HepG2 (cell line): Measurements from ENCODE around the gene DYNC1LI1. TPM values are rescaled to one million over a fixed set of nuclear protein-coding genes. Genes with fewer than 3 reads are reported as not detected.

Experiments used
- ATF4 ChIP-seq, 2 experiments: fragments of 450-650 bp in 1 of 2; sonication (generic) in 1 of 2; formaldehyde crosslinking; IDR thresholded peaks; 2 replicates each; pipeline versions ENCODE4 v1.5.0 to v1.8.0; 2020 to 2022; ENCODE audit warnings: mild to moderate bottlenecking in 1 of 2, missing genetic modification reagents in 1 of 2
- ELF3 ChIP-seq: IDR thresholded peaks from 2 replicates; pipeline ENCODE4 v1.6.1; 2016; ENCODE audit warnings: missing genetic modification reagents, missing compliant biosample characterization
- EP300 ChIP-seq, 3 experiments: sonication (generic) in 1 of 3; formaldehyde crosslinking in 1 of 3; IDR thresholded peaks; 2 replicates each; pipeline versions ENCODE4 v1.5.1 to v1.6.1; 2011 to 2020; ENCODE audit warnings: low read depth in 2 of 3, low read length in 2 of 3, borderline replicate concordance in 1 of 3, improper control_type of control experiment in 1 of 3, mild to moderate bottlenecking in 1 of 3, missing genetic modification reagents in 1 of 3, moderate library complexity in 1 of 3
- ESRRA ChIP-seq: sonication (generic); formaldehyde crosslinking; IDR thresholded peaks from 2 replicates; pipeline ENCODE4 v1.5.1; 2020; ENCODE audit warnings: mild to moderate bottlenecking, low read depth, missing genetic modification reagents
- FOXA3 ChIP-seq: IDR thresholded peaks from 2 replicates; pipeline ENCODE4 v1.6.1; 2016; ENCODE audit warnings: missing genetic modification reagents, missing compliant biosample characterization
- HDAC2 ChIP-seq: sonication (generic); formaldehyde crosslinking; IDR thresholded peaks from 2 replicates; pipeline ENCODE4 v1.4.0; 2020; ENCODE audit warnings: missing genetic modification reagents
- HMG20A ChIP-seq: IDR thresholded peaks from 2 replicates; pipeline ENCODE4 v1.6.1; 2016; ENCODE audit warnings: borderline replicate concordance
- KAT8 ChIP-seq: IDR thresholded peaks from 2 replicates; pipeline ENCODE4 v1.6.1; 2016; ENCODE audit warnings: missing genetic modification reagents, missing compliant biosample characterization
- KLF16 ChIP-seq, 2 experiments: sonication (generic) in 1 of 2; formaldehyde crosslinking in 1 of 2; IDR thresholded peaks; 2 replicates each; pipeline versions ENCODE4 v1.6.1 to v1.8.0; 2016 to 2023; ENCODE audit warnings: missing genetic modification reagents in 2 of 2, missing compliant biosample characterization in 1 of 2
- MIXL1 ChIP-seq: IDR thresholded peaks from 2 replicates; pipeline ENCODE4 v1.6.1; 2016
- PAWR ChIP-seq: sonication (generic); formaldehyde crosslinking; IDR thresholded peaks from 2 replicates; pipeline ENCODE4 v1.4.0; 2020; ENCODE audit warnings: missing genetic modification reagents, mild to moderate bottlenecking, borderline replicate concordance
- POGZ ChIP-seq: sonication (generic); formaldehyde crosslinking; IDR thresholded peaks from 2 replicates; pipeline ENCODE4 v1.4.0; 2020; ENCODE audit warnings: mild to moderate bottlenecking, missing genetic modification reagents
- SMAD3 ChIP-seq: sonication (generic); formaldehyde crosslinking; IDR thresholded peaks from 2 replicates; pipeline ENCODE4 v1.4.0; 2020; ENCODE audit warnings: missing genetic modification reagents
- TCF7L2 ChIP-seq: IDR thresholded peaks from 2 replicates; pipeline ENCODE4 v1.6.1; 2011; ENCODE audit warnings: mild to moderate bottlenecking, low read depth, low read length, moderate library complexity
- ZNF124 ChIP-seq: sonication (generic); formaldehyde crosslinking; IDR thresholded peaks from 2 replicates; pipeline ENCODE4 v1.4.0; 2020; ENCODE audit warnings: missing genetic modification reagents
- ZNF614 ChIP-seq: IDR thresholded peaks from 2 replicates; pipeline ENCODE4 v1.6.1; 2018; ENCODE audit warnings: missing biosample characterization, missing genetic modification reagents, inconsistent platforms, borderline replicate concordance
- ZNF713 ChIP-seq: sonication (generic); formaldehyde crosslinking; IDR thresholded peaks from 2 replicates; pipeline ENCODE4 v1.4.0; 2020; ENCODE audit warnings: mild to moderate bottlenecking, missing genetic modification reagents
- polyA plus RNA-seq, 8 experiments: library from polyadenylated mRNA; depleted of rRNA in 3 of 8; stranded (reverse) in 7 of 8; unstranded in 1 of 8; fragments of >200 nt; fragmentation: Illumina TruSeq in 4 of 8; extraction: Trizol in 4 of 8; gene quantifications; 2 replicates each; pipeline versions ENCODE4 v1.2.1 to v1.2.3, GENCODE V29; 2011 to 2016; ENCODE audit warnings: low read depth in 4 of 8, missing spikeins in 1 of 8, mixed read lengths in 1 of 8; ENCODE audit not compliant: insufficient read depth in 1 of 8
- total RNA-seq, 5 experiments: library from RNA; depleted of rRNA; stranded (reverse); fragments of >200 nt; fragmentation: Illumina TruSeq; extraction: Trizol; gene quantifications; 2 replicates each; pipeline ENCODE4 v1.2.3, GENCODE V29; 2016; ENCODE audit warnings: low read depth in 1 of 5
- TF ChIP-seq, protein P1 (sequence below): IDR thresholded peaks from 2 replicates; pipeline ENCODE4 v1.6.1; 2016; ENCODE audit warnings: low read depth, missing genetic modification reagents, missing compliant biosample characterization
- TF ChIP-seq, protein P2 (sequence below): sonication (generic); formaldehyde crosslinking; IDR thresholded peaks from 2 replicates; pipeline ENCODE4 v1.4.0; 2020; ENCODE audit warnings: missing genetic modification reagents

The DYNC1LI1 gene
- total and polyA plus RNA-seq, 2 of the 13 experiments (the other 11 are each of a cell fraction or from before 2014, with no cell fraction given) = 13.4 to 37.1 TPM

DNA sequence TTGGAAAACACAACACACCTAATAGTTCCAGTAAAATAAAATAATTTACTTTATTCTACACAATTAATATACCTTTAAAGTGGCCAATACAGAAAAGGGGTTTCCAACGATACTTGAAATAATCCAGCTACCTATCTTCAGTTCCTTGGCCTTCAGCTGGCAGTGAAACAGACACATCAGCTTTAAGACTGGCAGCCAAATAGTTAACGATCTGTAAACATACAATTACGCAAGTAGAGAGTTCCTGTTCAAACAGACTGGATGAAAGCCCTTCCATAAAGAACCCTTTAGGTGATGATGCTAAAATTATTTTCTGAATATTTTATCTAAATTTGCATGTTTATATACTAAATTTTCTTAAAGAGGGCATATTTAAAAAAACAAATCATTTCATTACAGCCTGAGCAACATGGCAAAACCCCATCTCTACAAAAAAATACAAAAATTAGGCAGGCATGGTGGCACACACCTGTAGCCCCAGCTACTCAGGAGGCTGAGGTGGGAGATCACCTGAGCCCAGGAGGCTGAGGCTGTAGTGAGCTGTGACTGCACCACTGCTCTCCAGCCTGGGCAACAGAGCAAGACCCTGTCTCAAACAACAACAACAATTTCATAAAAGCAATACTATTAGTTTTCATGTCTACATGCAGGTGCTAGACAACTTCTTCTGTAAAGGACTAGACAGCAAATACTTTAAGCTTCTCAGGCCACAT, 12.9 kb downstream of the DYNC1LI1 start (continued):
- TF ChIP-seq ATF4 (CRISPR knock-in tag; IDR thresholded peaks at IDR 0.05) = 0 out of 4 replicates have a peak, but pooled peaks of 1 of the 2 experiments have one; percentile 35
- 0 out of 2 replicates have a peak, but pooled peaks have one; percentile 55 for TF ChIP-seq ZNF614 (CRISPR knock-in tag)
- peak; percentile 60; the same call in 1 of the 2 replicates for TF ChIP-seq POGZ (CRISPR knock-in tag)
- TF ChIP-seq ZNF124 (CRISPR knock-in tag) = 0 out of 2 replicates have a peak, but pooled peaks have one; percentile 69
- TF ChIP-seq KLF16 (CRISPR knock-in tag; IDR thresholded peaks at IDR 0.05) = peak in 1 of 2 experiments; percentile 49; a peak in 1 of 4 replicates
- TF ChIP-seq KAT8 (CRISPR knock-in tag) = peak; percentile 66
- TF ChIP-seq, protein P1, sequence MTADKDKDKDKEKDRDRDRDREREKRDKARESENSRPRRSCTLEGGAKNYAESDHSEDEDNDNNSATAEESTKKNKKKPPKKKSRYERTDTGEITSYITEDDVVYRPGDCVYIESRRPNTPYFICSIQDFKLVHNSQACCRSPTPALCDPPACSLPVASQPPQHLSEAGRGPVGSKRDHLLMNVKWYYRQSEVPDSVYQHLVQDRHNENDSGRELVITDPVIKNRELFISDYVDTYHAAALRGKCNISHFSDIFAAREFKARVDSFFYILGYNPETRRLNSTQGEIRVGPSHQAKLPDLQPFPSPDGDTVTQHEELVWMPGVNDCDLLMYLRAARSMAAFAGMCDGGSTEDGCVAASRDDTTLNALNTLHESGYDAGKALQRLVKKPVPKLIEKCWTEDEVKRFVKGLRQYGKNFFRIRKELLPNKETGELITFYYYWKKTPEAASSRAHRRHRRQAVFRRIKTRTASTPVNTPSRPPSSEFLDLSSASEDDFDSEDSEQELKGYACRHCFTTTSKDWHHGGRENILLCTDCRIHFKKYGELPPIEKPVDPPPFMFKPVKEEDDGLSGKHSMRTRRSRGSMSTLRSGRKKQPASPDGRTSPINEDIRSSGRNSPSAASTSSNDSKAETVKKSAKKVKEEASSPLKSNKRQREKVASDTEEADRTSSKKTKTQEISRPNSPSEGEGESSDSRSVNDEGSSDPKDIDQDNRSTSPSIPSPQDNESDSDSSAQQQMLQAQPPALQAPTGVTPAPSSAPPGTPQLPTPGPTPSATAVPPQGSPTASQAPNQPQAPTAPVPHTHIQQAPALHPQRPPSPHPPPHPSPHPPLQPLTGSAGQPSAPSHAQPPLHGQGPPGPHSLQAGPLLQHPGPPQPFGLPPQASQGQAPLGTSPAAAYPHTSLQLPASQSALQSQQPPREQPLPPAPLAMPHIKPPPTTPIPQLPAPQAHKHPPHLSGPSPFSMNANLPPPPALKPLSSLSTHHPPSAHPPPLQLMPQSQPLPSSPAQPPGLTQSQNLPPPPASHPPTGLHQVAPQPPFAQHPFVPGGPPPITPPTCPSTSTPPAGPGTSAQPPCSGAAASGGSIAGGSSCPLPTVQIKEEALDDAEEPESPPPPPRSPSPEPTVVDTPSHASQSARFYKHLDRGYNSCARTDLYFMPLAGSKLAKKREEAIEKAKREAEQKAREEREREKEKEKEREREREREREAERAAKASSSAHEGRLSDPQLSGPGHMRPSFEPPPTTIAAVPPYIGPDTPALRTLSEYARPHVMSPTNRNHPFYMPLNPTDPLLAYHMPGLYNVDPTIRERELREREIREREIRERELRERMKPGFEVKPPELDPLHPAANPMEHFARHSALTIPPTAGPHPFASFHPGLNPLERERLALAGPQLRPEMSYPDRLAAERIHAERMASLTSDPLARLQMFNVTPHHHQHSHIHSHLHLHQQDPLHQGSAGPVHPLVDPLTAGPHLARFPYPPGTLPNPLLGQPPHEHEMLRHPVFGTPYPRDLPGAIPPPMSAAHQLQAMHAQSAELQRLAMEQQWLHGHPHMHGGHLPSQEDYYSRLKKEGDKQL (CRISPR knock-in tag) = 0 out of 2 replicates have a peak, but pooled peaks have one; percentile 31
- peak; percentile 63; the same call in 1 of the 2 replicates for TF ChIP-seq SMAD3 (CRISPR knock-in tag)
- peak; percentile 80; the same call in 1 of the 2 replicates for TF ChIP-seq HDAC2
- TF ChIP-seq, protein P2, sequence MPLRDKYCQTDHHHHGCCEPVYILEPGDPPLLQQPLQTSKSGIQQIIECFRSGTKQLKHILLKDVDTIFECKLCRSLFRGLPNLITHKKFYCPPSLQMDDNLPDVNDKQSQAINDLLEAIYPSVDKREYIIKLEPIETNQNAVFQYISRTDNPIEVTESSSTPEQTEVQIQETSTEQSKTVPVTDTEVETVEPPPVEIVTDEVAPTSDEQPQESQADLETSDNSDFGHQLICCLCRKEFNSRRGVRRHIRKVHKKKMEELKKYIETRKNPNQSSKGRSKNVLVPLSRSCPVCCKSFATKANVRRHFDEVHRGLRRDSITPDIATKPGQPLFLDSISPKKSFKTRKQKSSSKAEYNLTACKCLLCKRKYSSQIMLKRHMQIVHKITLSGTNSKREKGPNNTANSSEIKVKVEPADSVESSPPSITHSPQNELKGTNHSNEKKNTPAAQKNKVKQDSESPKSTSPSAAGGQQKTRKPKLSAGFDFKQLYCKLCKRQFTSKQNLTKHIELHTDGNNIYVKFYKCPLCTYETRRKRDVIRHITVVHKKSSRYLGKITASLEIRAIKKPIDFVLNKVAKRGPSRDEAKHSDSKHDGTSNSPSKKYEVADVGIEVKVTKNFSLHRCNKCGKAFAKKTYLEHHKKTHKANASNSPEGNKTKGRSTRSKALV (CRISPR knock-in tag) = no peak
- no peak for TF ChIP-seq ESRRA (CRISPR knock-in tag)
- TF ChIP-seq MIXL1 (CRISPR knock-in tag) = peak; percentile 82
- TF ChIP-seq FOXA3 = peak; percentile 98
- no peak for TF ChIP-seq TCF7L2
- TF ChIP-seq ZNF713 (CRISPR knock-in tag) = no peak
- TF ChIP-seq PAWR (CRISPR knock-in tag) = no peak
- peak; percentile 53; the same call in 1 of the 2 replicates for TF ChIP-seq HMG20A (CRISPR knock-in tag)
- TF ChIP-seq EP300 (IDR thresholded peaks at IDR 0.05; ENCODE audit: low read depth in 2 of 2, low read length in 2 of 2) = peak in 1 of 2 experiments; percentile 77; a peak in 2 of 4 replicates
- no peak for TF ChIP-seq EP300 (CRISPR knock-in tag; IDR thresholded peaks at IDR 0.05; ENCODE audit: borderline replicate concordance)
- peak; percentile 78 for TF ChIP-seq ELF3 (CRISPR knock-in tag)
